Measurements from ENCODE around the gene AMIGO3. TPM values are rescaled to one million over a fixed set of nuclear protein-coding genes. Genes with fewer than 3 reads are reported as not detected.

AMIGO3 gene
- total RNA-seq, 1 experiment from 2014 or later = not detected

DNA sequence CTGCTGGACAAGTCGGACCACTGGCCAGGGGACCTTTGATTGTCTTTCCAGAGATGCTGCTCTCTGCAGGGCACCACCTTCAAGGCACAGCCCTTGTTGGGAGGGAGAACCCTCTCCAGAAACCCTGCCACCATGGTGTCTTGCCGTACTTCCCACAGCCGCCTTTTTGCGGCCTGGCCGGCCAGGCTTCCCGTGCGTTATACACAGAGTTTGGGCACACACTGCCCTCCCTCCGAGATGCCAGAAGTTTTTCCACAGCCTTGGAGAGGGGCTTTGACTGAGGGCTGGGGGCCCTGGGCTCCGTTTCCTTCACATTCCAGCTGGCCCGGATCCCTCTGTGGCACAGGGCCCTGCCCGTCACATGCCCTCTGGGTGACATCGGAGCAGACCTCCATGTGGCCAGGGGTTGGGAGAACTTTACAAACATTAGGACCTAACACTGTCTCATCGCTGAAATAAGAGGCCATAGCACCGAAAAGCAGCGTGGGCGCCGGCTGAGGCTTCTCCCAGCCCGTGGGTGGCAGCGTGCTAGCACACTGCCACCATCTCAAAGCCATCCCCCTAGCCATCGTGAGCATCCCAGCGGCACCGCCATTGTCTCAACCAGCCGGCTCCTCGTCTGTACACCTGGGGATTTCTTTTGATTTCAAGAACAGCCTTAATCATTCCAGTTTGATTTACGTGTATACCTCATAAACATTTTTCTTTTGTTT, 51.6 kb downstream of the AMIGO3 start:
- Mint-ChIP-seq H3K9me3 (ENCODE audit: unreplicated experiment) (no peaks in the 10 kb centered on the region), H3K27me3 (ENCODE audit: insufficient read depth, unreplicated experiment) (no peaks in the 10 kb centered on the region), H3K4me3 (ENCODE audit: unreplicated experiment) (no peak overlapping the region), H3K4me1 (ENCODE audit: insufficient read depth, unreplicated experiment) (peaks cover 18% of the 10 kb centered on the region), H3K27ac (ENCODE audit: low read depth, unreplicated experiment) (no peak overlapping the region), H3K36me3 (ENCODE audit: insufficient read depth, unreplicated experiment) (no peaks in the 10 kb centered on the region)
- DNase-seq (ENCODE audit: unreplicated experiment) = no peak
- intact Hi-C loops (cut with micrococcal nuclease) = no loop called here
- ChIA-PET POLR2A (no interaction called here), CTCF (interaction anchor here (4.8 kb wide), 1 partner anchor 128 kb away, joined by 24 read pairs; no protein-coding TSS in a partner anchor)
- BruUV-seq (replicated peaks) = no TSS peak
- TF ChIP-seq CTCF (IDR thresholded peaks at IDR 0.05; ENCODE audit: unreplicated experiment) = no peak

Other genes with a start within 250 kb of the AMIGO3 start
- gene DAG1, start 249.4 kb downstream of the AMIGO3 start, total RNA-seq (2022) = 40.3 and 49.9 TPM in 2 replicates
- 0.10 and 0.37 TPM in 2 replicates for gene BSN, start 165.2 kb downstream of the AMIGO3 start, total RNA-seq (2022)
- 95.8 and 127 TPM in 2 replicates for gene APEH, start 45.3 kb downstream of the AMIGO3 start, total RNA-seq (2022)
- gene MST1, start 30.2 kb downstream of the AMIGO3 start, total RNA-seq (2022) = 16.3 and 18.2 TPM in 2 replicates
- gene RNF123, start 30.1 kb downstream of the AMIGO3 start, total RNA-seq (2022) = 47.8 and 48.6 TPM in 2 replicates
- 84.3 and 88.1 TPM in 2 replicates for gene GMPPB, start 4.3 kb upstream of the AMIGO3 start, total RNA-seq (2022)
- 43.4 and 44.8 TPM in 2 replicates for gene IP6K1, start 66.9 kb upstream of the AMIGO3 start, total RNA-seq (2022)
- gene CDHR4, start 80.2 kb upstream of the AMIGO3 start, total RNA-seq (2022) = 0.44 and 1.1 TPM in 2 replicates
- 4.8 and 7.4 TPM in 2 replicates for gene INKA1, start 83.6 kb upstream of the AMIGO3 start, total RNA-seq (2022)
- gene UBA7, start 94.3 kb upstream of the AMIGO3 start, total RNA-seq (2022) = 3.8 and 6.6 TPM in 2 replicates
- gene TRAIP, start 136.9 kb upstream of the AMIGO3 start, total RNA-seq (2022) = 7.1 and 9.3 TPM in 2 replicates
- gene CAMKV, start 150.2 kb upstream of the AMIGO3 start, total RNA-seq (2022) = not detected in 2 replicates
- gene MST1R, start 184.2 kb upstream of the AMIGO3 start, total RNA-seq (2022) = 66.4 and 103 TPM in 2 replicates
- 9.6 and 18.6 TPM in 2 replicates for gene MON1A, start 210.1 kb upstream of the AMIGO3 start, total RNA-seq (2022)
- 58.0 and 65.8 TPM in 2 replicates for gene RBM6, start 220.5 kb upstream of the AMIGO3 start, total RNA-seq (2022)